ENCODE data around the gene NAT16. TPM values are rescaled to one million over a fixed set of nuclear protein-coding genes. Genes with fewer than 3 reads are reported as not detected.
A peak's percentile ranks its signal among the peaks of the same experiment; 100 is the strongest.

NAT16 gene
- total and polyA plus RNA-seq, 9 of the 15 experiments (the other 6 are each of a cell fraction or from before 2014, with no cell fraction given), result 0.04 TPM; not detected in 8

GRCh38 chr7:101165075-101165957 lies 14.8 kb downstream of the NAT16 start, which contains the start of gene VGF (continued):
- TF ChIP-seq AFF1 (IDR thresholded peaks at IDR 0.05; ENCODE audit: low read depth in 1 of 2, partially characterized antibody in 2 of 2), result peak in 1 of 2 experiments; percentile 97
- peak; percentile 86 for TF ChIP-seq ZNF589 (CRISPR knock-in tag; IDR thresholded peaks at IDR 0.05; ENCODE audit: low read depth)
- no peak for TF ChIP-seq ARHGAP35 (IDR thresholded peaks at IDR 0.05; ENCODE audit: partially characterized antibody)
- no peak for TF ChIP-seq RFX1 (IDR thresholded peaks at IDR 0.05)
- no peak for TF ChIP-seq HMG20B (CRISPR knock-in tag; IDR thresholded peaks at IDR 0.05)
- TF ChIP-seq TAL1 (IDR thresholded peaks at IDR 0.05), result no peak
- TF ChIP-seq NFXL1 (CRISPR knock-in tag; IDR thresholded peaks at IDR 0.05), result no peak
- TF ChIP-seq ZNF655 (CRISPR knock-in tag; IDR thresholded peaks at IDR 0.05), result no peak
- peak; percentile 50 for TF ChIP-seq RBFOX2 (IDR thresholded peaks at IDR 0.05; ENCODE audit: low read depth, low read length)
- TF ChIP-seq PCBP2 (IDR thresholded peaks at IDR 0.05; ENCODE audit: low read depth, low read length, poor library complexity, severe bottlenecking), result no peak
- TF ChIP-seq ILF3 (IDR thresholded peaks at IDR 0.05; ENCODE audit: borderline replicate concordance), result no peak
- no peak for TF ChIP-seq GATAD2B (IDR thresholded peaks at IDR 0.05; ENCODE audit: borderline replicate concordance)
- peak; percentile 89 for TF ChIP-seq NR2C2 (CRISPR knock-in tag; IDR thresholded peaks at IDR 0.05)
- no peak for TF ChIP-seq NR2C2 (tag; IDR thresholded peaks at IDR 0.05)
- no peak for TF ChIP-seq SETDB1 (IDR thresholded peaks at IDR 0.05; ENCODE audit: low read length)
- no peak for TF ChIP-seq RBM14 (IDR thresholded peaks at IDR 0.05; ENCODE audit: borderline replicate concordance, insufficient read depth, low read depth, low read length)
- TF ChIP-seq MTA3 (IDR thresholded peaks at IDR 0.05; ENCODE audit: borderline replicate concordance), result peak; percentile 97
- peak; percentile 34 to 69; a peak in 2 of 4 replicates for TF ChIP-seq FOXK2 (conservative IDR thresholded peaks at IDR 0.05 in 1 of 2, IDR thresholded peaks at IDR 0.05 in 1 of 2; ENCODE audit: low read depth in 2 of 2)
- TF ChIP-seq TEAD1 (CRISPR knock-in tag; IDR thresholded peaks at IDR 0.05), result peak in 1 of 2 experiments; percentile 94; a peak in 2 of 4 replicates
- 0 out of 2 replicates have a peak, but pooled peaks have one; percentile 38 for TF ChIP-seq MED1 (CRISPR knock-in tag; IDR thresholded peaks at IDR 0.05; ENCODE audit: borderline replicate concordance)
